D721Med (cell line): ENCODE data around the gene TXNDC5.

Experiments used
- DNase-seq: peaks from one replicate; pipeline ENCODE4 v3.0.0; 2011; ENCODE audit warnings: low spot score; ENCODE audit not compliant: insufficient read length
- FAIRE-seq: peaks from 2 replicates; lab custom pipeline; 2011; peaks lifted over from hg19 to GRCh38; lab: Jason Lieb, UNC
- TF ChIP-seq, protein P1 (sequence below): IDR thresholded peaks from 2 replicates; pipeline ENCODE4 v1.5.1; 2012; ENCODE audit warnings: mild to moderate bottlenecking, control low read depth; ENCODE audit not compliant: insufficient read depth; ENCODE audit errors: missing control alignments

The TXNDC5 gene

DNA sequence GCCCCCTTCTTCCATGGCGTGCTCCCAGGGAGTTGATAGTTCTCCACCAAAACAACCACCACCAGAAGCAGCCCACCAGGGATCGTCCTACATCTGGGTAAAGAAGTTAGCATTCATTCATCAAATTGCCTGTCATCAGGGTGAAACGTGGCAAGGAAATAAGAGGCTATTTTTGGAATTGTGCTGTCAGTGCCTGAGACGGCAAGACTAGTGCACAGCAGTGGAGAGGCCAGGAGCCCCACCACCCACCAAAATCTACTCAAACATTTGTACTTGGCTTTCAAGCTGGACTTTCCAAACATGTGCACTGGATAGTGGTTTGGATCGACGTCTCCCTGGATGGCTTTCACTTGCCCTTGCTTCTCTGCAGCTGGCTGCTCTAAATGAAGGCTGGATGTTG lies 44.8 kb downstream of the TXNDC5 start:
- TF ChIP-seq, protein P1, sequence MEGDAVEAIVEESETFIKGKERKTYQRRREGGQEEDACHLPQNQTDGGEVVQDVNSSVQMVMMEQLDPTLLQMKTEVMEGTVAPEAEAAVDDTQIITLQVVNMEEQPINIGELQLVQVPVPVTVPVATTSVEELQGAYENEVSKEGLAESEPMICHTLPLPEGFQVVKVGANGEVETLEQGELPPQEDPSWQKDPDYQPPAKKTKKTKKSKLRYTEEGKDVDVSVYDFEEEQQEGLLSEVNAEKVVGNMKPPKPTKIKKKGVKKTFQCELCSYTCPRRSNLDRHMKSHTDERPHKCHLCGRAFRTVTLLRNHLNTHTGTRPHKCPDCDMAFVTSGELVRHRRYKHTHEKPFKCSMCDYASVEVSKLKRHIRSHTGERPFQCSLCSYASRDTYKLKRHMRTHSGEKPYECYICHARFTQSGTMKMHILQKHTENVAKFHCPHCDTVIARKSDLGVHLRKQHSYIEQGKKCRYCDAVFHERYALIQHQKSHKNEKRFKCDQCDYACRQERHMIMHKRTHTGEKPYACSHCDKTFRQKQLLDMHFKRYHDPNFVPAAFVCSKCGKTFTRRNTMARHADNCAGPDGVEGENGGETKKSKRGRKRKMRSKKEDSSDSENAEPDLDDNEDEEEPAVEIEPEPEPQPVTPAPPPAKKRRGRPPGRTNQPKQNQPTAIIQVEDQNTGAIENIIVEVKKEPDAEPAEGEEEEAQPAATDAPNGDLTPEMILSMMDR: no peak
- FAIRE-seq (no peak), DNase-seq (no peak)

DNA sequence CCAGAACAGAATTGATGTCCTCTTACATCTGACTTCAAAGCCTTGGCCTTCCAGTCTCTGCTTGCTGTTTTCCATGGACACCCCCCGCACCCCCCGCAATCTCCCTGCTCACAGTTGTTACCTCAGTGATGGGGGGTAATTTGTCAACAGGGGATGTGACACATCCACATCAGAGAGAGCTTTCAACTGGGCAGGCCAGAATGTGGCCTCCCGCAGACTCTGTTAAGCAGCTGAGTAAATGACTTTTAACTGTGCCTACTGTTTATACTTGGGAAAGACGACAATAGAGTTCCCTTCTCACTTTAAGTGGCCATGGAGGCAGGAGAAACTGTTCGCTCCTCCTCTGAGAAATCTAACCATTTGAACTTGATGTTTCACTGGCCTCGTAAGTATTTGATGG lies 51.0 kb downstream of the TXNDC5 start:
- DNase-seq: no peak
- TF ChIP-seq, protein P1: no peak
- no peak for FAIRE-seq

DNA sequence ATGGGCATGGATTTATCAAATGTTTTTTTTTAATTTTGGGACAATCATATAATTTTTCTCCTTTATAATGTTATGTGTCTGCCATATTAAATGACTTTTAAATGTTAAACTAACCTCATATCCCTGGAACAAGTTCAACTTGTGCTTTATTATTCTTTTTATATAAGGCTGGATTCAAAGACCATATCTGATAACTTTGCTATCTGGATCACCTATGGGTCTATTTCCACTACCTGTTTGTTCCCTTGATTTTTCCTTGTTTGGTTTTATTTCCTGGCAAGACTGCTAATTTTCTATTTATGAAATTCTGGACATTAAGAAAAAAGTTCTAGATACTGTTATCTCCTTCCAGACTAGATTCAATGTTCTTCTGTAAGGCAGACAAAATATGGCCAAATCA lies 58.8 kb downstream of the TXNDC5 start:
- TF ChIP-seq, protein P1: no peak
- DNase-seq (no peak), FAIRE-seq (no peak)

- TF ChIP-seq, protein P1: no peak
- DNase-seq (no peak), FAIRE-seq (no peak)
Measured at GRCh38 chr6:7848229-7848628, 62.4 kb downstream of the TXNDC5 start.

DNA sequence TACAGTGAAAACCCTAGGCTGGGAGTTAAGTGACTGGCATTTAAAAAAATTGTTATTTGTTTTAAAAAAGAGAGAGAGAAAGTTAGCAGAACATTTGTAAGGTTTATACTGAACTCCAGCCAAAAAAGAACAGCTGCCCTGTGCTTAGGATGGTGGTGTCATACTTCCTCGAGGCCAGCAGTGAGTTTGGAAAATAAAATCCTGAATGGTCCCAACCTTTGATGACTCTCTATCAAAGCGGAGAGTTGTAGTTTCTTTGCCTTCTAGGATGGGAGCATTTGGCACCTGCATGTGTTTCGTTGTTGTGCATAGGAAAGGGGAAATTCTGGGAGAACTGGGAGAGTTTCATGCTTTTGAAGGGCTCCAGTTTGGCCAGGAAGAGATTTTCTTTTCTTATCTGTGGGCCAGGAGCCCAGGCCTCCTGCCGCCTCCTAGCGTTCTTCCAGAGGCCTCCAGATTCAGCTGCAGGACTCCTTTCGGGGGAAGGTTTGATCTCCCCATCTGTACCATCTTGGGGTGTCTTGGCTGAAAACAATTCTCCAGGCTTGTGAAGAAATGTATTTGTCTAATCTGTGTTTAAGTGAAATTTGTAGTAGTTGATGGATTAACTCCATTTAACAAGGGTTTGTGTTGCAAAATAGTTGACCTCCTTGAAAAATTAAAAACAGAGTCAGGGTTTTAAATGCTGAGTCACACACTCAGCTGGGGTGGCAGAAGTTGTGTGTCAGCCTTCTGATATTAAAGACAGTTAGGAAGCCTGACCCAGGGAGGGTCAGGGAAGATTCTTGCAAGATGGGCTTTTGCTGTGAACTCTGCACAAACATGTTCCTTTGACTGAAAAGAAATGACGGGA lies 63.4 kb downstream of the TXNDC5 start:
- DNase-seq (no peak), FAIRE-seq (no peak)
- TF ChIP-seq, protein P1: no peak

DNA sequence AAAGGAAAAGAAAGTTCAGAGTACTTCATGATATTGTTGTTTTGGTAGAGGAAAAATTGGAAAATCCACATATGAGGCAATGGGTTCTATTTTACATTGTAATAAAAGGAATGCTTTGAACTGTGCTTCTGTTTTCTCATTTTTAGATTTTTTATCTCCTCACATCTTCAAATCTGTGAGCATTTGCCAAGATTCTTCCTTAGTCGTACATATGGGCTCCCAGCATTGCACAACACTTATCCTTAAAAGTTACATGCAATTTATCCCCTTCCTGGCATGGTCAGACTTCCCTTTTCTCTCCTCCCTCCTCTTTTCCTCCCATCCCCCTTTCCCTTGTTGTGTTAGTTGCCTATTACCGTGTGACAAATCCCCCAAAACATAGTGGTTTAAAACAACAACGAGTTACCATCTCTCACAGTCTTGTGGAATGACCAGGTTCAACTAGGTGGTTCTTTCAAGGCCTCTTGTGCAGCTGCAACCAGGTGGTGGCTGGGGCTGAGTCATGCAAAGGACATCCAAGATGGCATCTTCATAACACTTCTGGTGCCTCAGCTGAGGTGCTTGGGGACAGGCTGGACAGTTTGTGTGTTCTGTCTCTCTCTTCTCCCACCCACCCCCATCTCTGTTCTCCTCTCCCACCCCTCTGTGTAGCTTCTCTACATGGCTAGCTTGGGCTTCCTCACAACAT lies 68.7 kb downstream of the TXNDC5 start:
- no peak for DNase-seq
- FAIRE-seq: no peak
- TF ChIP-seq, protein P1: no peak
